ENCODE results near the gene NDUFAF2.

NDUFAF2 gene

DNA sequence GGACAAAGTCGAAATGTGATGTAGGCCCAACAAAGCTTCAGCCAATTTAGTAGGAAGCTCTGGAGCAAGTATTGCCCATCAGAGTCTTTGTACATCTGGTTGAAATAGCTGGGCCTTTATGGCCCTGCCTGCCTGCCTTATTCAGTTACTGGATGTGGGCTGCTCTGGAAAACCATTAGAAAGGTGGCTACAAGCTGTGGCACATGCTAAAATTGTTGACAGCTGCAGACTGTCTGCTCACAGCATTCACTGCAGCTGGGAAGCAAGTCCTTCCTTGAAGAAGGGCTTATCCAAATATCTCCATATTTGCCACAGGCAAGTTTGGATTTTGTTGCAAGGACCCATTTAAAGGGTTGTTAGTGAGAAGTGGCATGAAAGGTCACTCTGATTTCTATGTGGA lies 192.8 kb downstream of the NDUFAF2 start:
- DNase-seq = no peak

DNA sequence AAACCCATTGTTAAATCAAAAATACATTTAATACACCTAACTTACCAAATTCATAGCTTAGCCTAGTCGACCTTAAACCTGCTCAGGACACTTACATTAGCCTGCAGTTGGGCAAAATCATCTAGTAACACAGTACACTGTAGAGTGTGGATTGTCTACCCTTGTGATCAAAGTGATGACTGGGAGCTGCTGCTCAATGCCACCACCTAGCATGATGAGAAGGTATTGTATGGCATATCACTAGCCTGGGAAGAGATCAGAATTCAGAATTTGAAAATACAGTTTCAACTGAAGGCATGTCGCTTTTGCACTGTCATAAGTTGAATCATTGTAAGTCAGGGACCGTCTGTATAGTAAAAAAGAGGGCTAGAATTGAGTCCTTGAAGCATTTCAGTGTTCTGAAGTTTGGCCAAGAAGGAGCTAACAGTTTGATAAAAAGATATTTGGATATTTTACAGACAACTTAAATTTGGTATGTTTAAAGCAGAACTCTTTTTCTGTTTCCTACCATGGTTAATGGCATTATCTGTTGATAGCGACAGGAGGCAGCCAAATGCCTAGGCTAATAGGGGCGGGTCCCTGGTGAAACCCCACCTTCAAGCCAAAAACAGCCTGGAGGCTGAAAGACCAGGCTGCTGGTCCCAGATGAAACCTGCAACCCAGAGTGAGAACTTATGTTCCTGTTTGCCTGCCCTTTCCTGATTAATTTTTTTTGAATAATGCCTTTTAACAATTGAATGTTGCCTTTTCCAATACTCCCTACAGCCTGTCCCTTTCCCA lies 194.3 kb downstream of the NDUFAF2 start:
- no peak for DNase-seq

DNA sequence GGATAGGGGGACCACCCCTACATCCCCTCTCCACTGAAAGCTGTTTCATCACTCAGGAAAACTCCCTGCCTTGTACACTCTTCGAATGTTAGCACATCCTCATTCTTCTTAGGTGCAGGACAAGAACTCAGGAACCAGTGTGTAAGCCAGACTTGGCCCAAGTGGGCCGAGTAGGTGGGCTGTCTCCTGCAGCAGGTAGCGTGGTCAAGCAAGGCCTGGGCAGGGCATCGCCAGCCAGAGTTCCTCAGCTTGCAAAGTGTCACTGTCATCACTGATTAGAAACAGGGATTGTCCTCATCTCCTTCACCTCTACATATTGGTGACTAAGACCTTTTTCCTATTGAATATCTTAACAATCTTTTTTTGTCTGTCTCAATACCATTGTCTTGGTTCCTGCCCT lies 194.9 kb downstream of the NDUFAF2 start:
- no peak for DNase-seq

DNA sequence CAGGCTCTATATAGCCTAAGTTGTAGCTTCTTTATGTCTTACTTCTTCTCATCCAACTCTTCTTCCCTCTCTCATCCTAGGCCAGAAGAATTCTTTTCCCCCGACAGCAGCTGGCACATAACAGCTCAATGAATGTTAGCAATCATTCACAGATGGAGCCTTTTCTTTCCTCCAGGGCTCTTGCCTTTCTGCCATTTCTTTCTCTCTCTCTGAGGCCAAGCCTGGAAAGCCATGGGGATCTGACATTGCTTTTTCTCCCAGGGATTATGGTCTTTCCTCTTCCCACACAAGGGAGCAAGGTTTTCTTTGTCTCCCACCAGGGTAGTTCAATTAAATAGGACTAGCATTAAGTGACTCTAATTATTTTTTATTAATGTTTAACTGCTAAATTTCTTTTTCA lies 196.8 kb downstream of the NDUFAF2 start:
- no peak for DNase-seq

DNA sequence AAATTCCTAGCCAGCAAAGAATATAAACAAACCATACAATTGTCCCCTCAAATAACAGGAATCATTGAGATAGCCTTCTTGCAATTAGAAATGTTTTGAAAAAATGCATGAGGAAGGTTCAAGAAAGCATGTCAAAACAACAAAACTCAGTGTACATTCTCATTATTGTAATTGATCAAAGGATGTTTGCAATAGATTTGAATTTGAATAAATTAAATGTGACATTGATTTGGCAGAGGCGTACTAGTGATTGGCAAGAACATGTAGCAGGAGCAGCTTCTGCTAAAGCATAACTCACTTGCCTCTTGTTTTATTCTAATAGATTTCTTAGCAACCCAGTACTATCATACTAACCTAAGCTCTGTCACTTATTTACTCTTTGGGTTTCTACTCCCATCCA lies 197.4 kb downstream of the NDUFAF2 start:
- DNase-seq = no peak

DNA sequence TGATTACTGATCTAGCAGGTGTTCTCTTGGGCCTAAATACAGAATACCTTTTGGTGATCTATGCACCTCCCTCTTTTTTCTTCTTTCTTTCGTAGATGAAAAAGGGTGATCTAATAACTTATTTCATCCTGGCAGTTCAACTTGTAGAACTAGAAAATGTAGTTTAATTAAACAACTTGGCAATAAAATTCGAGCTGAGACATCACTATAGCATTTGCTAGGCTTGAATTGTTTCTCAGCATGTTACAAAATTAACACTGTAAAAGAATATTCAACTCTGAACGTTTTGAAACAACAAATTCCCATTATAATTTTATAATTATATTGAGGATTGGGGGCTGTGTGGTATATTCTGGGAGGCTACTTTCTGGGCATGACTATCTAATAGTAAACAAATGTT lies 197.8 kb downstream of the NDUFAF2 start:
- no peak for DNase-seq

DNA sequence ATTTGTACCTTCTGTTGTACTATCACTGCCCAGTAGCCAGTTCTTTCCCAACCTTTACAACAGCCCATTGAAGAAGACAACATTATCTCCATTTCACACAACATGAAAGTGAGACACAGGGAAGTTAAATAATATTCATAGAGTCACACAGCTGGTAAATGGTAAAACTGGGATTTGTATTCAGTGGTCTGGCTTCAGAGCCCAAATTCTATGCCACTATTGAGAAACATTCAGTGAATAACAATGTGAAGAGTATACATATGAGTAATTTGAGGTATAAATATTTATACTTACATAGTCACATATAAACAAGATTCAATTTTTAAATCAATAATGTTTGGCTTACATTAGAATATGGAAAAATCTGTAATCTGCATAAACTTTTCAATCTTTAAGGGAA lies 203.5 kb downstream of the NDUFAF2 start:
- DNase-seq = no peak

DNA sequence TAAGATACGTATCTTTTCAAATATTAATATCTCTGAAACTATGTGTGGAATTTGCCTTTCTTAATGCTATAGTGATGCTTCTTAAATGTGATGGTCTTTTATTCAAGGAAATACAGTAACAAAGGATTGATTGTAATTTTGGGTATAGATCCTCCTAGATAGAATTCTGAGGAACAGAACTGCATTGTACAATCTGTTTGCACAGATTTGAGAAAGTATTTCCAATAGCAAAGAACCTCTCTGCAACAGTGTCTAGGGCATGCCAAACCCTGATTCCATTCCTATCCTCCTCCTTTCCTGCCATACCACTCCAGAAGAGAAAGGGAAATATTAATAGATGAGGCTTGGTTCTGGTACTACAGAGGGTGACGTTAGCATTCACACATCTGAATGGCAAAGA lies 206.9 kb downstream of the NDUFAF2 start:
- DNase-seq = no peak

DNA sequence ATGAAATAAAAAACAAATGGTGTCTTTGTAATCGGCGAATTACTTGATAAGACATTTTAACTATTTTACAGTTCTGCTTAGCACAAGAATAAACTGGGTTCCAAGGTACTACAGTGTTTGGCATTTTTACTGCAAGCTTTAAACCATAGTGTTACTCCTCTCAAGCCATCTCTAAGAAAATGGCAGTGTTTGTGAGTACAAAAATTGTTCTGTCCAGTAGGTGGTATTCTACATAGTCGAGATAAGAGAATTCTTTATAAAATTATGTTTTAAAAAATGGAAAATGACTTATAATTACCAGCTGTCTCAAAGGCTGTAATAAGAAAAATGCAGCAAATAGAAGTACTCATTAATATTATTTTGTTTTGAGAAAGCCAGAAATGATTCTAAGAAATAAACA lies 214.1 kb downstream of the NDUFAF2 start:
- DNase-seq = no peak

DNA sequence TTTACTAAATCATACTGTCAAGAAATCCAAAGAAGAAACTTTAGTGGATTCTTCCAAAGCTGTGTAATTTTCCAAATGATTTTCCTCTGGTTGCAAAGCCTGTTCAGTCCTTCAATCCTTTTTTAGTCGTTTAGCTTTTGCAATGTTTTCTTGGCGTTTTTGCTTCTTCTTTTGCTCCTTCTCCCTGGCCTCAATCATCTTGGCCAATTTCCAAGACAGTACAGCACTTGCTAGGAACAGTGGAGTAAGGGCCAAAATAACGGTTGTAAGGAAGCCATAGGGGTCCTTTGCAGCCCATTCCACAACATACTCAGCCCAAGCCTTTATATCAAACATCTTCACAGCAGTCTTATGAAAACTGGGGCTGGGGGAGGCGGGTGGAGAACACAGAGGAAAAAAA lies 214.8 kb downstream of the NDUFAF2 start:
- DNase-seq = no peak

DNA sequence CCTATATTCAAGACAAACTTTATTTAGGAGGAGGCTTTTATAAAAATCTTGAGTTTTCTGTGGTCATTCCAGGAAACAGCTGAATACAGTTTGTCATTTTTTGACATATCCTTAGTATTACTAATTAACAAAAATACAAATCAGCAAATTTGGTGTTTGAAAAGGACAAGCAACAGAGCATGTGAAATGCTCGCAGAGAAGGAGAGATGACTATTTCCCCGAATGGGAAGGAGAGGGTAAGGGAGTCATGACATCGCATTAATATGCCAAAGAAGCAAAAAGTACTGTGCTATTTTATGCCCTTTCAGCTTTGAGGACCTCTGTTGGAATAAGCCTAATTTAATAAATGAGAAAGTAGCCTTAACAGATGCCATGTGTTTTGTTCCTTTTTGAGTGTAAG lies 215.5 kb downstream of the NDUFAF2 start:
- no peak for DNase-seq

DNA sequence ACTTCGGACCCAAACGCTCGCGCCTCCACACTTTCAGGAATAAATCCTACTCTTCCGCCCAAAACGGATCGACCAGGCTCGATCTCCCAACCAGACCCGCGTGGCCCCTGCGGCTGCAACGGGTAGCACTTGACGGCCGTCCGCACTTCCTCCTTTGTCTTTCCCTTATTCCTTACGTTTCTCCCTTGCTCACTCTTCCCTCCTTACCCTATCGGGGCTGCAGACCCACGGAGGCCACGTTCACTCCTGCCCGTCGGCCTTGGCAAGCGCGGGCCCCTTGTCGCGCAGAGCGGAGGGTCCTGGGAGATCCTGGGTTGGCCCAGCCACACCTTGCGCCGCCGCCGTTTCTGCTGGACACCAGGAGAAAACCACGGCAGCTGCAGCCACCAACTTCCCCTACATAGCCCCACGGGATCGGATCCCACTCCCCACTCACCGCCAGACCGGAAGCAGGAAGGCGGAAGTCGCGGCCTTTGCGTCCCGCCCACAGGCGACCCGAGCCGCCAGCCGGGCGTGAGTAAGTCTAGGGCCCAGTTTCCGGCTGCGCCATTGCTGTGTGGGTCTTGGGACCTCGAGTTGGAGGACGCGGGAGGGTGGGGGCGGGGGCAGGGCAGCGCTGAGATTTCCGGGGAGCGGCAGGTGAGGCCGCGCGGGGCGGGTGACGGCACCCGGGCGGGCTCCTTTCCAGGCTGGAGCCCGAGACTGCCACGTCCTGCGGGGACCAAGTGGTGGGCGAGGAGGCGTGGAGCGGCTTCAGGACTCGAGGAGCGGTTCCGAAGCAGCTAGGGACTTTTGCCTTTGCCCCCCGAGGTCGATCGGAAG lies 217.2 kb downstream of the NDUFAF2 start, which contains the start of gene SMIM15:
Gene SMIM15 (minus strand): TSS at position 459 of the 822 bp plus-strand sequence. CDS start 2,297 bp downstream, outside the sequence.
- DNase-seq = peak; percentile 79 to 85

DNA sequence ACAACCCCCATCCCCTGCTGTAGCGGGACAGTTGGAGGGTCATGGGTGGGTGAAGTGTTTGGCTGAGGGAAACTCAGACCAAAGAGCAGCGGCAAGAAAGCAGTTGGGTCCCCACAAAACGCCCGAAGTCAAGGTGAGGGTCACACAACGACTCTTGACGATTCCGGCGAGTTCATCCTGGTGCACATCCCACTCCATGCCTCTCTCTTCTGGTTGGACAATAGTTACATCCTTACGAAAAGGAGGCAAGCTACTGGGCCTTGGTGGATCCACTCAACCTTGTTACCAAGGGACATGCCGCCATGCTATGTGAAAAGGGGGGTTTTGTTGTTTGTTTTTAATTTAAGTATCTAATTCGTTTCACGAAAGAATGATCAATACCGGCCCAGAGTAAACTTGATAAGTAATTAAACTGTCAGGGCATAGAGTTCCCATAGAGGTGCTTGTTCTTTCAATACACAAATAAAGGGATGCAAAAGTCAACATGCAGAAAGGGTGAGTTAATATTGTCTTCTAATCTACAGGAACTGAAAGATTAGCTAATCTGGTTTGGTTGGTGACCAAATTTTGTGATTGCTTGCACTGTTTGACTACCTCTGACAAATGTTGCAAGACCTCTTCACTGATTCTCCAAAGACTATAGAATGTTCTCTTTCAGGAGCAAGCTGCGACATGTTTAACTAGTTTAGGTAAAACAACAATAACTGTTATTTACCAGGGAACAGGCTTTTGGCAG lies 218.0 kb downstream of the NDUFAF2 start:
- DNase-seq = peak in 1 of 2 donors; percentile 6

DNA sequence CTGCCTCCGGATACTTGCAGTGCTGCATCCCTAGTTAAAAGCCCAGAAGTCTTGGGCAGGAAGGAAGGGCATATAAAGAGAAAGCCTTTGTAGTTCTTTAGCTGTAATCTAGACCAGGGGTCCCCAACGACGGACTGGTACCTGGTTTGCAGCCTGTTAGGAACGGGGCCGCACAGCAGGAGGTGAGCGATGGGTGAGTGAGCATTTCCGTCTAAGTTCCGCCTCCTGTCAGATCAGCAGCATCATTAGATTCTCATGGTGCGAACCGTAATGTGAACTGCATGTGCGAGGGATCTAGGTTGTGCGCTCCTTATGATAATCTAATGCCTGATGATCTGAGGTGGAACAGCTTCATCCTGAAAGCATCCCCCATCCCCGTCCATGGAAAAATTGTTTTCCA lies 218.9 kb downstream of the NDUFAF2 start:
- DNase-seq = no peak

DNA sequence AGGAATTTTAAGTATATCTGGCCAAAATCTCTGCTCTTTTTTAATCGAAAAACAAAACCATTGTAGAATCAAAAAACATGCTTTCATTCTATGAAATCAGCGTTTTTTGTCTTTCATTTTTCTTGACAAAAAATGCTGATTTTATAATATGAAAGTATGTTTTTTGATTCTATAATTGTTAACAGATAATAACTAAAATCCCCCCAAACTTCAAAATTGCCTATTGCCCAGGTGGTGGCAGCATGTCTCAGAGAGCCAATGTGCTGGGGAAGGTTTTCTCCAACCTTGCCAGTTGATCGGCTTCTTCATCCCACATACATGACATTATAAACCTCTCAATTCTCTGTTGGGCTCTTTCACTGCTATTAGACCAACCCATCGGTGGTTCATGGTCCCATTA lies 222.4 kb downstream of the NDUFAF2 start:
- DNase-seq = no peak

DNA sequence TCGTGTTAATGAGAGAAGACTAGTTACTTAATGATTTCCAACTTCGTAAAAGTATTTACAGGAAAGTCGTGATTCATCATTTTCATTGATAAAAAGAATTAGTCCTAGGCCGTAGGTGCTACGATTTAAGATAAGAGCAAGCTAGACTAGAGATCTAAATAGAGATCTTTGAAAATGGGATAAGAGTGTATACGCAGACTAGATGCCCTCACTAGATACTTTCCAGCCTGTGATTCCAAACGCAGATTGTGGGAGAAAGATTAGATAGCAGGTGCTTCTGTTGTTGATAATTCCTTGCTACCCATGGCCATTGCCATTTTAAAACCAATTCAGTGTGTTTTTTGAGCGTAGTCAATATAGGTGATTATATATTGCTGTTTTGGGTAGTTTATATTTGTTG lies 223.9 kb downstream of the NDUFAF2 start:
- no peak for DNase-seq

DNA sequence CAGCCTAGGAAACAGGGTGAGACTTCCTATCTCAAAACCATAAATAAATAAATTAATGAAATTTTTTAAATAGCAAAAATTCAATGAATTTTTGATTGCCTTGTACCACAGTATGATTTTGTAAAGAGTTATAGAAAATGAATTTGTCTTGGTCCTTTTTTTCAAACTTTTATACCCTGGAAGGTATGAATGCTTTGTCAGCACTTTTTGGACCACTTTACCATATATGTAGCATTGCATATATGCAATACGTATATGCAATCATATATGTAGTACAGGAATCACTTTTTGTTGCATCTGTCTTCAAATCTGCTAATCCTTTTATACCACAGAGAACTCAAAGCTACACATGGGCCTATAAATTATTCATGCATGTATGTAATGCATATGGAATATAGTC lies 226.5 kb downstream of the NDUFAF2 start:
- no peak for DNase-seq

DNA sequence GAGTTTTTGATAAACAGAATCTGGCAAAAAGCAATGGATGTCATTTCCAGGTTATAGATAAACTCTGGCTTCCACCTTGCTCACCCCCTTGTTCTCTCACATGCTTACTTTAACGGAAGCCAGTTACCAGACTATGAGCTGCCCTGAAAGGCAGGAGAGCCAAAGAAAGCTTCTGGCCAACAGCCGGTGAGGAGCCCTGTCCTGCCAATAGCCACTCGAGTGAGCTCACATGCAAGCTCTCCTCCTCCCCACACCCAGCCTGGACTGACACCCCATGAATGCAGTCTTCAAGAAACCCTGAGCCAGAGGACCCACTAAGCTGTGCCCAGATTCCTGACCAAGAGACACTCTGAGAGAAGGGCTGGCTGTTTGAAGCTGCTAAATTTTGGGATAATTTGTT lies 231.6 kb downstream of the NDUFAF2 start:
- DNase-seq = no peak

DNA sequence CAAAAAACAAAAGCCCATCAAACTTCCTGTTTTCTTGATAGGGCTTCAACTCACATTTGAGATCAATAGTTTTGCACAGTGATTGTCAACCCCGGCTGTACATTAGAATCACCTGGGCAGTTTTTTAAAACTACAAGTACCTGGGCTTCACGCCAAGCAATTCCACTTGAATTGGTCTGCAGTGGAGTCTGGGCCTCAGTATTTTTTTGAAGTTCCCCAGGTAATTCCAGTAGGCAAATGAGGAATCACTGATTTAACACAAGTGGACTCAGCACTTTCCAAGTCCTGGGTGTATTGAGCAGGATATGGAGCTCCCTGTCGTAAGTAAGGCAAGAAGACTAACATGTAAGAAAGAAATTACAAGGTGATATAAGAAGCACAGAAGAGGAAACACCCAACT lies 232.1 kb downstream of the NDUFAF2 start:
- DNase-seq = no peak

DNA sequence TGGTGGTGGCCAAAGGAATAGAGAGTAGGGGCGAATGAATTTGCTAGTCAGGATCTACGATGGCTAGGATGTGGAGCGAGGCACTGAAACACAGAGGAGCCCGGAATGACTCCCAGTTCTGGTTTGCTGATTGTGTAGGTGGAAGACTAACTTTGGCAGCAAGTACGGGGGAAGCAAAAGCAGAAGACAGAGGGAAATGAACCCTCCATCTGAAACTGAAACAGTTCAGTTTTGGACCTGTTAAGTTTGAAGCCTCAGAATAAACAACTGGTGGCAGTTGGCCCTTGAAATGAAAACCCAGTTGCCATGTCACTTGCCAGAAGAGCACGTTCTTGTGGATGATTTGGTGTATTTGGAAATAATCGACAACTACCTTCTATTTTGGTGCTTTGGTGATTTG lies 232.7 kb downstream of the NDUFAF2 start:
- DNase-seq = no peak

DNA sequence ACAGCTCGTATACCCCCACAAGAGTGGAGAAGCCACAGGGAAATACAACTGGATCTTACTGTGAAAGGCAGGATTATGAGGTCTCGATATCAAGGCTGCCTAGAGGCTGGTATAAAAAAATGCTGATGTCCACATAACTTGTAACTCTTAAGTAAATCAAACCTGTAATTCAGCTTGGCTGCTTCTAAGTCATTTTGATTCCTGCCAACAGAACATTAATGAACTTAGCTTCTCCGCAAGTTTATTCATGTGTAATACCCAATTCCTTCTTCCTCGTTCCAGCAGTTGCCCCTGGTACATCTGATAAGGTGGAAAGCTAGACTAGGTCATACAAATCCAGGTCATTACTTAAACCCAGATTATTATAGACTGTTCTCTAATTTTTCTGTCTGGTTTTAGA lies 233.7 kb downstream of the NDUFAF2 start:
- no peak for DNase-seq

DNA sequence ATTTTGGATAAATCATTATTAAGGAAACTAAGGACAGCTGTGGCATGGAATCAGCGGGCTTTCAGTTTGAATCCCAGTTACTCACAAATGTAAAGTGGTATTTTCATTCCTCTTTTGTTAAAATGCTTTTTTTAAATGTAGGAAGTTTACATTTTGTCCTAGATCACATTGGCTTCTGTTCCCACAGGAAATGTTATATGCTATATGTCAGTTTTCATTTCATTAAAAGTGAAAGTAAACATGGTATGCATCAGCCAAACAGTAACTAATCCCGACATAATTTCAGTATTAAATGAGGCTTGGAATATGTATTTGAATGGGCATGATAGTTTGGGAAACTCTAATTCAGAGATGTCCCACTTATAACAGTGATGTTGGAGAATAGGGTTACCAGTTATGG lies 235.9 kb downstream of the NDUFAF2 start:
- no peak for DNase-seq

DNA sequence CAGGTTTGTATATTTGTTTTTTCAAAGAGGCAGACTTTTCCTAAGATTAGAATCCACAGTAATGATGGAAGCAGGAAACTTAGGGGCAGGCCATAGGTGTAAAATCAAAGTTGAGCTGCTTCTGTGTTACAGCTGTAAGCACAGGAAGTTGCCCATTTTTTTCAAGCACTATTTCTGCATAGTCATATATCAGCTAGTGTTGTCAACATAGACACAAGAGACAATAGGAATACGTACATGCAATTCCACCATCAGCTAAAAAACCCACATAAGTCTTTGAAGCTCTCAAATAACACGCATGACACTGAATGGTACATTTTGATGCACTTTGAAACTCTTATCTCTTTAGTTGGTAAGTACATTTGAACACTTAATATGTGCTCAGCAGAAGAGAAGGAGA lies 237.4 kb downstream of the NDUFAF2 start:
- DNase-seq = no peak

DNA sequence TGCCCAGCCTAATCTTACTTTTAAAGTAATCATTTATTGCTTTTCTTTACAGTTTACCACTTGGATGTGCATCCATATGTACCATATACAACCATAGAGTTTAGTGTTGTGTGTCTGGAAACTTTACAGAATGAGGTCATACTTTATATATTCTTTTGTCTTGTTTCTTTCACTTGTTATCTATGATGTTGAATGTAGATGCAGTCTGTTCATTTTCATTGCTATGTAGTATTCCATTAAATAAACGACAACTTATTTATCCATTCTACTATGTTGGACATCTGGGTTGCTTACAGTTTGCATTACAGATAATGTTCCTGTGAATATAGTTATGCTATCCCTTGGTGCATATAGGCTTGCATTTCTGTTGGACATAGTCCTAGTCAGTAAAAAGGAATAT lies 238.5 kb downstream of the NDUFAF2 start:
- no peak for DNase-seq
